Dendritic cell treated with granulocyte-macrophage colony-stimulating factor and Interleukin-4, amounts not matched to agents 40 ng/mL and 50 ng/mL, for 4 days (primary cell): ENCODE results near the gene TPSG1.
"Not testable (repeated sequence)": the region's sequence is repeated elsewhere in the genome, so short reads cannot be mapped to it uniquely, and the experiment has no call there.

ENCODE experiments used
- H3K27ac Mint-ChIP-seq: one replicate; pipeline ENCODE4 v1.8.0; 2022; ENCODE audit warnings: mild to moderate bottlenecking, mixed read lengths
- H3K27me3 Mint-ChIP-seq: one replicate; pipeline ENCODE4 v1.8.0; 2022; ENCODE audit warnings: mild to moderate bottlenecking, mixed read lengths
- H3K36me3 Mint-ChIP-seq: one replicate; pipeline ENCODE4 v1.8.0; 2022; ENCODE audit warnings: low read depth, mixed read lengths
- H3K4me1 Mint-ChIP-seq: one replicate; pipeline ENCODE4 v1.8.0; 2022; ENCODE audit warnings: low read depth, mixed read lengths
- H3K4me3 Mint-ChIP-seq: one replicate; pipeline ENCODE4 v1.8.0; 2022; ENCODE audit warnings: mild to moderate bottlenecking, moderate library complexity, mixed read lengths
- H3K9me3 Mint-ChIP-seq: one replicate; pipeline ENCODE4 v1.8.0; 2022; ENCODE audit warnings: mixed read lengths
- intact Hi-C: fragments of 100-400 bp; cut with micrococcal nuclease; formaldehyde crosslinking; loops from one replicate; pipeline ENCODE4 v1.15.0; 2022

TPSG1 gene

GRCh38 chr16:1230471-1231212 lies 5.6 kb upstream of the TPSG1 start:
- H3K4me3 Mint-ChIP-seq, H3K9me3 Mint-ChIP-seq, H3K36me3 Mint-ChIP-seq, H3K4me1 Mint-ChIP-seq, H3K27me3 Mint-ChIP-seq, intact Hi-C loops, H3K27ac Mint-ChIP-seq: not testable (repeated sequence)

GRCh38 chr16:1230084-1230470 lies 5.0 kb upstream of the TPSG1 start, which contains the start of gene TPSB2:
Gene TPSB2 (minus strand): TSS chr16:1230184. CDS start chr16:1229951, 233 bp downstream.
- H3K9me3 Mint-ChIP-seq, H3K4me1 Mint-ChIP-seq, H3K27ac Mint-ChIP-seq, H3K36me3 Mint-ChIP-seq, H3K4me3 Mint-ChIP-seq, intact Hi-C loops, H3K27me3 Mint-ChIP-seq: not testable (repeated sequence)

GRCh38 chr16:1229476-1229875 lies 4.4 kb upstream of the TPSG1 start:
- H3K27me3 Mint-ChIP-seq, intact Hi-C loops, H3K9me3 Mint-ChIP-seq, H3K27ac Mint-ChIP-seq, H3K4me1 Mint-ChIP-seq, H3K36me3 Mint-ChIP-seq, H3K4me3 Mint-ChIP-seq: not testable (repeated sequence)

- H3K36me3 Mint-ChIP-seq, H3K9me3 Mint-ChIP-seq, H3K27me3 Mint-ChIP-seq, intact Hi-C loops, H3K4me3 Mint-ChIP-seq, H3K4me1 Mint-ChIP-seq, H3K27ac Mint-ChIP-seq: not testable (repeated sequence)
Observed at GRCh38 chr16:1228227-1228626, 3.2 kb upstream of the TPSG1 start.

- H3K4me1 Mint-ChIP-seq, H3K4me3 Mint-ChIP-seq, H3K27ac Mint-ChIP-seq, H3K9me3 Mint-ChIP-seq, H3K27me3 Mint-ChIP-seq, H3K36me3 Mint-ChIP-seq, intact Hi-C loops: not testable (repeated sequence)
Observed at GRCh38 chr16:1226692-1227091, 1.6 kb upstream of the TPSG1 start.

GRCh38 chr16:1225728-1226311 lies 752 bp upstream of the TPSG1 start:
- not testable (repeated sequence) for H3K27ac Mint-ChIP-seq, H3K4me1 Mint-ChIP-seq

GRCh38 chr16:1224558-1224957 lies 510 bp downstream of the TPSG1 start:
- intact Hi-C loops, result no loop called here
- Mint-ChIP-seq H3K27me3 (no peaks in the 10 kb centered on the region), H3K27ac (no peak overlapping the region), H3K4me1 (no peaks in the 10 kb centered on the region), H3K9me3 (no peaks in the 10 kb centered on the region), H3K36me3 (no peaks in the 10 kb centered on the region), H3K4me3 (no peak overlapping the region)

More at GRCh38 chr16:1225728-1226311, 752 bp upstream of the TPSG1 start:
- intact Hi-C loops, H3K4me3 Mint-ChIP-seq, H3K27me3 Mint-ChIP-seq, H3K9me3 Mint-ChIP-seq, H3K36me3 Mint-ChIP-seq: not testable (repeated sequence)

- H3K4me1 Mint-ChIP-seq, result no peaks in the 10 kb centered on the region
- H3K36me3 Mint-ChIP-seq, result no peaks in the 10 kb centered on the region
- H3K9me3 Mint-ChIP-seq, result no peaks in the 10 kb centered on the region
- H3K4me3 Mint-ChIP-seq, result no peak overlapping the region
- H3K27ac Mint-ChIP-seq, result no peak overlapping the region
- no peaks in the 10 kb centered on the region for H3K27me3 Mint-ChIP-seq
- intact Hi-C loops, result no loop called here
Observed at GRCh38 chr16:1223355-1224214, 1.5 kb downstream of the TPSG1 start.

GRCh38 chr16:1222553-1223354 lies 2.3 kb downstream of the TPSG1 start:
- no peaks in the 10 kb centered on the region for H3K36me3 Mint-ChIP-seq
- H3K27me3 Mint-ChIP-seq, result no peaks in the 10 kb centered on the region
- H3K4me3 Mint-ChIP-seq, result no peak overlapping the region
- H3K27ac Mint-ChIP-seq, result no peak overlapping the region
- H3K4me1 Mint-ChIP-seq, result no peaks in the 10 kb centered on the region
- H3K9me3 Mint-ChIP-seq, result no peaks in the 10 kb centered on the region
- intact Hi-C loops, result no loop called here

- intact Hi-C loops, result no loop called here
- Mint-ChIP-seq H3K9me3 (no peaks in the 10 kb centered on the region), H3K4me3 (no peak overlapping the region), H3K4me1 (no peaks in the 10 kb centered on the region), H3K27ac (no peak overlapping the region), H3K36me3 (no peaks in the 10 kb centered on the region), H3K27me3 (no peaks in the 10 kb centered on the region)
Observed at GRCh38 chr16:1221628-1222552, 3.2 kb downstream of the TPSG1 start.

- intact Hi-C loops, result no loop called here
- Mint-ChIP-seq H3K27me3 (no peaks in the 10 kb centered on the region), H3K36me3 (no peaks in the 10 kb centered on the region), H3K27ac (no peak overlapping the region), H3K9me3 (no peaks in the 10 kb centered on the region), H3K4me3 (no peak overlapping the region), H3K4me1 (no peaks in the 10 kb centered on the region)
Observed at GRCh38 chr16:1220841-1221627, 4.0 kb downstream of the TPSG1 start.

- no peaks in the 10 kb centered on the region for H3K4me1 Mint-ChIP-seq
- H3K27me3 Mint-ChIP-seq, result no peaks in the 10 kb centered on the region
- no peak overlapping the region for H3K27ac Mint-ChIP-seq
- no peaks in the 10 kb centered on the region for H3K36me3 Mint-ChIP-seq
- no peaks in the 10 kb centered on the region for H3K9me3 Mint-ChIP-seq
- intact Hi-C loops, result no loop called here
- H3K4me3 Mint-ChIP-seq, result no peak overlapping the region
Observed at GRCh38 chr16:1220098-1220728, 4.9 kb downstream of the TPSG1 start.
